ENCODE results near the gene GABRA4. TPM values are rescaled to one million over a fixed set of nuclear protein-coding genes. Genes with fewer than 3 reads are reported as not detected.

Gene GABRA4
- total RNA-seq, 2 experiments from 2014 or later = not detected

- intact Hi-C loops (cut with micrococcal nuclease; ENCODE audit: unreplicated experiment) = no loop called here
- no peak overlapping the region for H3K27ac ChIP-seq (ENCODE audit: low read depth, low read length, poor library complexity, severe bottlenecking)
- H3K9me2 ChIP-seq (ENCODE audit: insufficient read depth, low read length) = no peaks in the 10 kb centered on the region
- ChIA-PET CTCF (ENCODE audit: unreplicated experiment) (no interaction called here), POLR2A (no interaction called here)
- no peaks in the 10 kb centered on the region for H4K20me1 ChIP-seq (ENCODE audit: insufficient read depth, low read length)
- H3K4me3 ChIP-seq (ENCODE audit: low read depth, low read length, poor library complexity, severe bottlenecking) = no peak overlapping the region
- no peak overlapping the region for H2AFZ ChIP-seq (ENCODE audit: low read length)
- no peaks in the 10 kb centered on the region for H3K9me3 ChIP-seq (ENCODE audit: low read length)
- no peaks in the 10 kb centered on the region for H3K4me1 ChIP-seq (ENCODE audit: insufficient read depth, low read length, poor library complexity, severe bottlenecking)
- no peak for DNase-seq (ENCODE audit: low spot score)
- no peaks in the 10 kb centered on the region for H3K36me3 ChIP-seq (ENCODE audit: insufficient read depth, low read length)
- no TSS peak for BruUV-seq (replicated peaks)
- H3K4me2 ChIP-seq (ENCODE audit: low read length) = no peak overlapping the region
- TF ChIP-seq CTCF (conservative IDR thresholded peaks at IDR 0.05; ENCODE audit: low read length) (no peak), EZH2phosphoT487 (IDR thresholded peaks at IDR 0.05; ENCODE audit: borderline replicate concordance, low read depth, low read length) (no peak)
- H3K79me2 ChIP-seq (ENCODE audit: insufficient read depth, low read depth, low read length) = no peaks in the 10 kb centered on the region
Measured at GRCh38 chr4:46986922-46987638, 6.3 kb downstream of the GABRA4 start.

GRCh38 chr4:46984781-46985180, 8.6 kb downstream of the GABRA4 start:
- BruUV-seq (replicated peaks) = no TSS peak
- Histone ChIP-seq H3K9me3 (ENCODE audit: low read length) (no peaks in the 10 kb centered on the region), H2AFZ (ENCODE audit: low read length) (no peak overlapping the region), H3K4me3 (ENCODE audit: low read depth, low read length, poor library complexity, severe bottlenecking) (no peak overlapping the region), H3K36me3 (ENCODE audit: insufficient read depth, low read length) (no peaks in the 10 kb centered on the region), H3K4me1 (ENCODE audit: insufficient read depth, low read length, poor library complexity, severe bottlenecking) (no peaks in the 10 kb centered on the region), H3K9me2 (ENCODE audit: insufficient read depth, low read length) (no peaks in the 10 kb centered on the region), H3K4me2 (ENCODE audit: low read length) (no peak overlapping the region), H3K27ac (ENCODE audit: low read depth, low read length, poor library complexity, severe bottlenecking) (no peak overlapping the region), H3K79me2 (ENCODE audit: insufficient read depth, low read depth, low read length) (no peaks in the 10 kb centered on the region), H4K20me1 (ENCODE audit: insufficient read depth, low read length) (no peaks in the 10 kb centered on the region)
- POLR2A ChIA-PET = no interaction called here
- no peak for TF ChIP-seq CTCF (conservative IDR thresholded peaks at IDR 0.05; ENCODE audit: low read length)
- CTCF ChIA-PET (ENCODE audit: unreplicated experiment) = no interaction called here
- intact Hi-C loops (cut with micrococcal nuclease; ENCODE audit: unreplicated experiment) = no loop called here
- DNase-seq (ENCODE audit: low spot score) = no peak

- Histone ChIP-seq H3K4me3 (ENCODE audit: low read depth, low read length, poor library complexity, severe bottlenecking) (no peak overlapping the region), H3K79me2 (ENCODE audit: insufficient read depth, low read depth, low read length) (no peaks in the 10 kb centered on the region), H3K27ac (ENCODE audit: low read depth, low read length, poor library complexity, severe bottlenecking) (no peak overlapping the region), H3K9me2 (ENCODE audit: insufficient read depth, low read length) (no peaks in the 10 kb centered on the region), H4K20me1 (ENCODE audit: insufficient read depth, low read length) (no peaks in the 10 kb centered on the region), H3K36me3 (ENCODE audit: insufficient read depth, low read length) (no peaks in the 10 kb centered on the region), H3K9me3 (ENCODE audit: low read length) (no peaks in the 10 kb centered on the region), H3K4me2 (ENCODE audit: low read length) (no peak overlapping the region), H2AFZ (ENCODE audit: low read length) (no peak overlapping the region), H3K4me1 (ENCODE audit: insufficient read depth, low read length, poor library complexity, severe bottlenecking) (no peaks in the 10 kb centered on the region)
- no TSS peak for BruUV-seq (replicated peaks)
- no peak for DNase-seq (ENCODE audit: low spot score)
- POLR2A ChIA-PET = interaction anchor here (0.7 to 1.2 kb wide), 4 partner anchors 11 to 1735 kb away, joined by 3 to 6 read pairs (median 4); no protein-coding TSS in a partner anchor
- intact Hi-C loops (cut with micrococcal nuclease; ENCODE audit: unreplicated experiment) = no loop called here
- CTCF ChIA-PET (ENCODE audit: unreplicated experiment) = no interaction called here
- TF ChIP-seq CTCF (conservative IDR thresholded peaks at IDR 0.05; ENCODE audit: low read length) (no peak), EZH2phosphoT487 (IDR thresholded peaks at IDR 0.05; ENCODE audit: borderline replicate concordance, low read depth, low read length) (no peak)
Measured at GRCh38 chr4:46980851-46981250, 12.5 kb downstream of the GABRA4 start.

Data from OCI-LY7 (cell line).